Parathyroid adenoma (tissue), 2 donors: Measurements from ENCODE around the gene PCDH15.

Source experiments
- H2AFZ ChIP-seq: fragments of 300-600 bp; sonication (generic); one replicate; pipeline ENCODE4 v1.7.0; 2017; ENCODE audit warnings: antibody characterized with exemption, mild to moderate bottlenecking
- H3K27ac ChIP-seq: fragments of 300-600 bp; sonication (generic); one replicate; pipeline ENCODE4 v1.7.0; 2017
- H3K27me3 ChIP-seq: fragments of 300-600 bp; sonication (generic); one replicate; pipeline ENCODE4 v1.7.0; 2017; ENCODE audit warnings: low read length; ENCODE audit not compliant: control insufficient read depth, insufficient read depth
- H3K36me3 ChIP-seq: fragments of 300-600 bp; sonication (generic); one replicate; pipeline ENCODE4 v1.7.0; 2017; ENCODE audit warnings: low read length; ENCODE audit not compliant: control insufficient read depth, insufficient read depth
- H3K4me1 ChIP-seq: fragments of 300-600 bp; sonication (generic); one replicate; pipeline ENCODE4 v1.7.0; 2017; ENCODE audit warnings: control low read depth
- H3K4me2 ChIP-seq: fragments of 300-600 bp; sonication (generic); one replicate; pipeline ENCODE4 v1.7.0; 2017; ENCODE audit warnings: low read length
- H3K4me3 ChIP-seq: fragments of 300-600 bp; sonication (generic); one replicate; pipeline ENCODE4 v1.7.0; 2017; ENCODE audit warnings: low read depth, low read length
- H3K79me2 ChIP-seq: fragments of 300-600 bp; sonication (generic); one replicate; pipeline ENCODE4 v1.7.0; 2017; ENCODE audit warnings: control low read depth
- H3K9ac ChIP-seq: fragments of 300-600 bp; sonication (generic); one replicate; pipeline ENCODE4 v1.7.0; 2017; ENCODE audit warnings: mild to moderate bottlenecking
- H3K9me3 ChIP-seq: fragments of 300-600 bp; sonication (generic); one replicate; pipeline ENCODE4 v1.7.0; 2017; ENCODE audit warnings: low read length; ENCODE audit not compliant: control insufficient read depth
- CTCF ChIP-seq: fragments of 300-600 bp; sonication (generic); IDR thresholded peaks from one replicate; pipeline ENCODE4 v1.7.0; 2017; ENCODE audit warnings: antibody characterized with exemption, mild to moderate bottlenecking
- donor health status: primary hyperparathyroidism.

Gene PCDH15

DNA sequence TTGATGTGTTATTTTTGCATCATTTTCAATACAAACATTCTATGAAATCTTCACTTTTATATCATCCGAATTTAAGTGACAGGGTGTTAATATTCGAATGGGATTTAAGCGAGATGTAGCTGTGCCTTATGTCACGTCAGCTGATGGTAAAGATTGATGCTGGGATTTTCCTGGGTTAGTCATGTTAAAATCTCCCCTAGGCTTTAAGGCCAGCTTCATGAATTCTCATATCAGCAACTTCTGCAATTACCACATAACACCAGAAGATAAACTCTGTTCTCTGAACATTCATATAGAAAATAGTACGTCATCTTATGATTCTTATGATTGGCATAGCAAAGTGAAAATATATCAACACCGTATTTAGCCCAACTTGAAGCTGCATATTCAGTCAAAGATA is 669.2 kb downstream of the PCDH15 start:
- Histone ChIP-seq H3K9ac (no peak overlapping the region), H3K79me2 (no peaks in the 10 kb centered on the region), H3K4me1 (no peaks in the 10 kb centered on the region), H3K9me3 (no peaks in the 10 kb centered on the region), H2AFZ (no peak overlapping the region), H3K4me2 (no peak overlapping the region), H3K27ac (no peak overlapping the region), H3K4me3 (no peak overlapping the region), H3K36me3 (no peaks in the 10 kb centered on the region), H3K27me3 (no peaks in the 10 kb centered on the region)
- no peak for TF ChIP-seq CTCF

- Histone ChIP-seq H3K36me3 (no peaks in the 10 kb centered on the region), H3K27me3 (no peaks in the 10 kb centered on the region), H2AFZ (no peak overlapping the region), H3K4me2 (no peak overlapping the region), H3K9me3 (no peaks in the 10 kb centered on the region), H3K79me2 (no peaks in the 10 kb centered on the region), H3K4me1 (no peaks in the 10 kb centered on the region), H3K4me3 (no peak overlapping the region), H3K9ac (no peak overlapping the region), H3K27ac (no peak overlapping the region)
- TF ChIP-seq CTCF, result no peak
Observed at GRCh38 chr10:54130394-54130793, 670.6 kb downstream of the PCDH15 start.

- no peaks in the 10 kb centered on the region for H3K27me3 ChIP-seq
- no peak overlapping the region for H3K27ac ChIP-seq
- H3K79me2 ChIP-seq, result no peaks in the 10 kb centered on the region
- H3K9ac ChIP-seq, result no peak overlapping the region
- no peak overlapping the region for H3K4me3 ChIP-seq
- TF ChIP-seq CTCF, result no peak
- H2AFZ ChIP-seq, result no peak overlapping the region
- no peak overlapping the region for H3K4me2 ChIP-seq
- no peaks in the 10 kb centered on the region for H3K4me1 ChIP-seq
- H3K9me3 ChIP-seq, result no peaks in the 10 kb centered on the region
- no peaks in the 10 kb centered on the region for H3K36me3 ChIP-seq
Observed at GRCh38 chr10:54125098-54125747, 675.8 kb downstream of the PCDH15 start.

- H2AFZ ChIP-seq, result no peak overlapping the region
- TF ChIP-seq CTCF, result no peak
- H3K79me2 ChIP-seq, result no peaks in the 10 kb centered on the region
- H3K4me1 ChIP-seq, result no peaks in the 10 kb centered on the region
- H3K36me3 ChIP-seq, result no peaks in the 10 kb centered on the region
- H3K9ac ChIP-seq, result no peak overlapping the region
- H3K27me3 ChIP-seq, result no peaks in the 10 kb centered on the region
- no peak overlapping the region for H3K27ac ChIP-seq
- no peak overlapping the region for H3K4me3 ChIP-seq
- no peaks in the 10 kb centered on the region for H3K9me3 ChIP-seq
- H3K4me2 ChIP-seq, result no peak overlapping the region
Observed at GRCh38 chr10:54124209-54124885, 676.7 kb downstream of the PCDH15 start.

DNA sequence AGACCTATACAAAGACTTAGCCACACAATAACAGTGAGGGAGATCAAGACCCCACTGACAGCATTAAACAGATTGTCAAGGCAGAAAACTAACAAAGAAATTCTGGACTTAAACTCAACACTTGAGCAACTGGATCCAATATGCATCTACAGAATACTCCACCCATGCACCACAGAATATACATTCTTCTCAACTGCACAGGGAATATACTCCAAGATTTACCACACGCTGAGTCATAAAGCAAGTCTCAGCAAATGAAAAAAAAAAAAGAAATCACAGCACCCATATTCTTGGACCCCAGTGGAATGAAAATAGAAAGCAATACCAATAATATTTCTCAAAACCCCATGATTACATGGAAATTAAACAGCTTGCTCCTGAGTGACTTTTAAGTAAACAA is 680.2 kb downstream of the PCDH15 start:
- TF ChIP-seq CTCF, result no peak
- H3K27ac ChIP-seq, result no peak overlapping the region
- H3K4me2 ChIP-seq, result no peak overlapping the region
- no peaks in the 10 kb centered on the region for H3K79me2 ChIP-seq
- H3K36me3 ChIP-seq, result no peaks in the 10 kb centered on the region
- H3K4me3 ChIP-seq, result no peak overlapping the region
- no peaks in the 10 kb centered on the region for H3K9me3 ChIP-seq
- no peak overlapping the region for H3K9ac ChIP-seq
- H3K27me3 ChIP-seq, result no peaks in the 10 kb centered on the region
- no peak overlapping the region for H2AFZ ChIP-seq
- H3K4me1 ChIP-seq, result no peaks in the 10 kb centered on the region
